GM20431 (cell line): ENCODE measurements around the gene ENTPD2.

ENCODE experiments used
- in situ Hi-C: fragments of 300-500 bp; cut with MseI, MboI; formaldehyde crosslinking; loops from one replicate; pipeline ENCODE4 v1.15.0; 2020; ENCODE audit warnings: low sequenced_read_pairs; ENCODE audit not compliant: unreplicated experiment

Gene ENTPD2

DNA sequence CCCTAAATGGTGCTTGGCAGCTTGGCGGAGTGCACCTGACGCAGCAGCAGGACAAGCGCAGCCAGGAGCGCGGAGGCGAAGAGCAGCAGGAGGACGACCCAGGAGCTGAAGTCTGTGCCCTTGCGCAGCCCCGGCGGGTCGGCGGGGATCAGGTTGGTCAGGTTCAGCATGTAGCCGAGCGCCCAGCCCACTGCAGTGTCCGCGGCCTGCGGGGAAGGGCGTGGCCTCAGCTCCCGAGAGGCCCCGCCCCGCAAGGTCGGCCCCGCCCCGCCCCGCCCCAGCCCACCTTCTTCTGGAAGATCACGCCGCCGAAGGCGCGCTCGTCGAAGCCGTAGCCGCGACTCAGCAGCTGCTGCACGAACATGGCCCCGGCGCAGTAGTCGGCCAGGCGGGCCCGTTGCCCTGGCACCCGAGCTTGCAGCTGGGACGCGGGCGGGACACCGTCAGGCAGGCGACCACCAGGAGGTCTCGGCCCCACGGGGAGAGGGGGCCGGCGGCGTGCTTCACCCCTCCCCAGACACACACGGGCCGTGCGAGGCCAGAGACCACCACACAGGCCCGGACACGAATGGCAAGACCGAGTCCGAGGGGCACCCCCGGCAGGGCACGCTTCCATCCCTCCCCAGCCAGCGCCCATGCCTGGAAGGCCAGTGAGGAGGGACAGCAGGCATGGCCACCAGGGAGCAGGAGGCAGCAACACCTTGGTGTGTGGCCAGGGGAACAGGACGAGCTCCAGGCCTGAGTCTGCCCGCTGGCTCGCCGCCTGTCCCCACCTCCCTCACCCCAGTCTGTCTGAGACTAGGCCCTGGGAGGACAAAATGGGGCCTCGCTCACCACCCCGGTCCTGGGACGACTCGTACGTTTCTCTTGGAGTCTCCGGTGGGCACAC lies 5.0 kb downstream of the ENTPD2 start:
- in situ Hi-C loops, result no loop called here

DNA sequence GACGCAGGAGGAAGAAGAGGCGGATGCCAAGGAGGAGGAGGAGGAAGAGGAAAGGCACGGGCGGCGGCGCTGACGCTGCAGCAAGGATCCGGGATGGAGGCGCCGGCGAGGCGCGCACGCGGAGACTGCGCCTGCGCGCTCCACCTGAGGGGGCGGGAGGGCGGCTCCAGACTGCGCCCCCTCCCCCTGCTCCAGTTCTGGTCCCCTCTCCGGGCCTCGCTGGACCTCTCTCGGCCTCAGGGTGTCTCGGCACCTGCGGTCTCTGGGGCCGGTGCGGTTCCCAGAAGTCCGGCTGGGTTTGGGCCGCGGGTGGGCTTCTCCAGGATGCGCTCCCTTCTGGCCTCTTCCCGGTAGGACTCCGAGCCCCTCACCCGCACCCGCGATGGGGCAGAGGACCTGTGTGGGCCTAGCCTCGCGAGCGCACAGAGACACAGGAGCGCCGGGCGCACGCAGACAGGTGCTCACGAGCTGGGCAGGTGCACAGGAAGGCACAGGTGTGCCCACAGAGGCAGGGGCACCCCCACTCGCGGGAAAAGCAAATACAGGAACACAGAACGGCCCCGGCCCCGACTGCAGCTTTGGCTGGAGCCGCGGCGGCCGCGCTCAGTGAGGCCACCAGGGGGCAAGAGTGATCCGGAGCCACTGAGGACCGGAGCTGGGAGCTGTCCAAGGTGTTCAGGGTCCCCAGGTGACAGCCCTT lies 7.6 kb downstream of the ENTPD2 start, which contains the start of gene NPDC1:
Gene NPDC1, minus strand, starts transcription at position 90 of the 700 bp plus-strand sequence. CDS start 188 bp downstream, outside the sequence.
- in situ Hi-C loops, result no loop called here

DNA sequence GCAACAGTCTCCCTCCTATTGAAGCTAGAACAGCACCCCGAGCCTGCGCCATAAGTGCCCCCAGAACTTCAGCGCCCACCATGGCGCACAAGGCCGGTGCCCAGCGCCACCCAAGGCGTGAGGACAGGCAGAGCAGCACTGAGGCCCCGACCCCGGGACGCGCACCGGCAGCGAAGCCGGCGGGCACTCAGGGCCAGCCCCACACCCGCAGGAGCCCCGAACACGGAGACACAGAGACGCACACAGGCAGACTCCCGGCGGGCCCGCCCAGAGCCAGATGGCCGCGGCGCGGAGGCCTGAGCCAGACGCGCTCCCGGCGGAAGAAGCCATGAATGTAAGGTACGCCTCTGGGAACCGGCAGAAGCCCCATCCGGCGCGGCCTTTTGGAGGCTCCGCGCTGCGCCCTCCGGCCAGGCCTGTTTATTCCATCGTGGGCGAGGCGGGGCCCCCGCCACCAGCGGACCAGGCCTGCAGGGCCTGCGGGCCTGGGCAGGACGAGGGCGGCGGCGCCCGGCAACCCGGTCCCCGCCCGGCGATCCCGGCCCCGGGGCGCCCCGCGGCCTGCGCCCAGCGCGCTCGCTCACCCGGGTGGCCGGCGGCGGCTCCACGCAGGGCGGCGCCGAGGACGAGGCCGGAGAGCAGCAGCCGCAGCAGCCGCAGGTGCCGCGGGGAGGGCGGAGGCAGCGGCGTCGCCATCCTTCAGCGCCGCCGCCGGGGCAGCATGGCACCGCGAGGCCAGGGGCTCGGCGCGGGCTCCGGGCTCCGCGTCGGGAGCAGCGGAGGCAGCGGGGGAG lies 8.4 kb downstream of the ENTPD2 start:
- in situ Hi-C loops, result no loop called here

DNA sequence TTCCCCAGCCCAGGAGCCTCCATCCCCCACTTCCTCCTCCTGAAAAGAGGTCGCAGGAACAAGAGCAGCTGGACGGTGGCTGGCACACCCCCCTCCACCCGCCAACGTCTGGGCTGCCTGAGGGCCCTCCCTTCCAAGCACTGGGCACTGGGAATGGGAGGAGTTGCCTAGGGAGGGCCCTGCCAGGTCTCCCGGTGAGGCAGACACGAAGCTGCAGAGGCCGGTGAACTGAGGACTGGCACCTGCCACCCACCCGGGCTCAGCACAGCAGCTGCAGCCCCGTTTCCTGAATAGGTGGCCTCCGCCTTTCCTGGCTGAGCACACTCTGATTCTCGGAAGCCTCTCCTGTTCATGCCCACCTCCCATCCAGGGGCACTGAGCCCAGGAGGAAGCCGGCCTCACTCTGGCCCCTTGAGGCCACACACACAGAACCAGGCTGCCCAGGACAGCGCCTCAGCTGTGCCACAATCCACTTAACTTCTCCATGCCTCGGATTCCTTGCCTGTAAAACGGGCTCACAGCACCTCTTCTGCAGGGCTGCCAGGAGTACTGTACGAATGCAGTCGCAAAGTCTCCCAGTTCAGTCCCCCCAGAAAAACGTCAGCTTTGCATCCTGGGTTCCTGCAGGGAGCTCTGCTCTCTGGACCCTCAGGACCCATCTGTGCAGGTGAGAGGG lies 9.2 kb downstream of the ENTPD2 start:
- in situ Hi-C loops, result no loop called here

DNA sequence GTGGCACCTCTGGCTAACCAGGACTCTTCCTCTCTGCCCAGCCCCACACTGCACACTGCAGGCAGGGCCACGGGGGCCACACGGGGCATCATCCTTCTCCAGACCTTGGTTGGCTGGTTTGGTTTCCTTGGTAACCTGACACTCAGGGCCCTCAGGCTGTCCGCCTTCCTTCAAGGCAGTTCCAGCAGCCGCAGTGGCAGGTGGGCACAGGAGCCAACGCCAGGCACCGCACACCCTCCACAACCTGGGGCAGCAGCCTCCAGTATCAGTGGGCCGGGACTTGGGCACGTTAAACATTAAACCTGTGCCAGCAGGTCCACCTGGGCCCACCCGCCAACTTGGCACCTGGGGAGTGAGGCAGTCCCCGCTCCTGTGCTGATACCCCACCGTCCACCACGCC lies 9.8 kb downstream of the ENTPD2 start:
- in situ Hi-C loops, result no loop called here

DNA sequence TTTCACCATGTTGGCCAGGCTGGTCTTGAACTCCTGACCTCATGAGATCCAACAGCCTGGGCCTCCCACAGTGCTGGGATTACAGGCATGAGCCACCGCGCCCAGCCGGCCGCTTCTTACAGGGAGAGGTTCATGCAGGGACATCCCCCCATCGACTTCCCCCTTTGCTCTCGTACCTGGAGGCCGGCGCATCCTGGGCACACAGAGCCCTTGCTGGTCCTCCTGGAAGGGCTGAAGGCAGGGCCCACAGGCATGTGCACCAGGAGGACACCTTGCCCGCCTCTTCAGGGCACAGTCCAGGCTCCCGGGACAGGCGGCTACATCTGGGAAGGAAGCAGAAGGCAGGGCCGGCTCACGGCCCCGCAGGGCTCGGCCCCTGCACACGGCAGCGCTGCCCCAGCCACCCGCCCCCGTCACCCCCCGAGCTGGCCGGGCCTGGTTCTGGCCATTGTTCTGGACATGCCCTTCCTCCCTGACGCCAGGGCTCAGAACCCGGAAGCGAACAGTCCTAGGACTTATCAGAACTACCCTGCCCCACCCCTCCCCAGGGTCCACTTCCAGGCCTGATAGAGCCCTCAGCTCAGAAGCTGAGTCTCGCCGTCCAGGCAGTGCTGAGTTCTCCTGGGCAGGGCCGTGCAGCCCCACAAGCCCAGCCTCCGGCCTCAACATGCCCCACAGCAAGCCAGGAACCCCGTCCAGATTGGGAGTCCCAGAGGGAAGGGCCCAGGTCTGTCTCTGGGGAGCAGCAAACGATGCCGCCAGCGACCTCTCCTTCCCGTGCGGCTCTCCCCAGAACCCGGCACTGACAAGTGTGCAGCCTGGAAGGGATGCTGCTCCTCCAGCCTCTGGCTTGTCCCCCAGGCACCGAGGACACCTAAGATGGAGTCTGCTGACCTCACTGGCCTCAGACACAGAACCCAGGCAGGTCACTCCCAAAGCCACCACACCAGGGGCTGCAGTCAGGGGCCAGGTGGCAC lies 10.8 kb downstream of the ENTPD2 start:
- in situ Hi-C loops, result no loop called here

DNA sequence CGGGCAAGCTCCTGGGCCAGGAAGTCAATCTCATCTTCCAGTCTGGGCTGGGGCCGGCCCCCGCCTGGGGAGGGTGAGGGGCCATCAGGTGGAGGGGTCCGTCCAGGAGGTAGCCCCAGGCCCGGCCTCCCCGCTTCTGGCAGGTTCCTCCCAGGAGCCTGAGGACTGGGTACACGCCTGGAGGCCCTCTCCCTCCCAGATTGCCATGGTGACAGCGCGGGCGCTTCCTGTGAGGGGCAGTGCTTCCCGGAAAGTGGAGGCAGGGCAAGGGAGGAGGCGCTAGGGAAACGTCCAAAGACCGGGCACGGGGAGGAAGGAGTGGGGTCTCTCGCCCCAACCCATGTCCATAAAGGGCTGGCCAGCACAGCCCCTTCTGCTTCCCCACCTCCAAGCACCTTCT lies 12.7 kb downstream of the ENTPD2 start:
- in situ Hi-C loops, result no loop called here

DNA sequence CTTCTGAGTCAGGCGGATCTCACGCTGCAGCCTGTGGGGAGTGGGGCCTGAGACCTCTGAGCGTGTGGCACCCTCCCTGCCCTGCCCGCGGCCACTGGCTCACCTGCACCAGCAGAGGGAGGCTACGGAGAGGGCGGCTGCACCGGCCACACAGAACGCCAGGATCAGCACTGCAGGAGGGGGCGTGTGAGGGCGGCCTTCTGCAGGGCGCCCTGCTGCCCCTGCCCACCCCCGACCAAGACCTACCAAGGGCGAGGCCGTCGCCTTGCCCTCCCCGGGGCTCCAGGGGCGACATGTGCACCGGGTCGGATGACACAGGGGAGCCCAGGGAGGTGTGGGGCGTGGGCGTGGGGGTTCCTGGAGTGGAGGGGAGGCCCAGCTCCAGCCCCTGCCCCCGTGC lies 13.3 kb downstream of the ENTPD2 start:
- in situ Hi-C loops, result no loop called here

DNA sequence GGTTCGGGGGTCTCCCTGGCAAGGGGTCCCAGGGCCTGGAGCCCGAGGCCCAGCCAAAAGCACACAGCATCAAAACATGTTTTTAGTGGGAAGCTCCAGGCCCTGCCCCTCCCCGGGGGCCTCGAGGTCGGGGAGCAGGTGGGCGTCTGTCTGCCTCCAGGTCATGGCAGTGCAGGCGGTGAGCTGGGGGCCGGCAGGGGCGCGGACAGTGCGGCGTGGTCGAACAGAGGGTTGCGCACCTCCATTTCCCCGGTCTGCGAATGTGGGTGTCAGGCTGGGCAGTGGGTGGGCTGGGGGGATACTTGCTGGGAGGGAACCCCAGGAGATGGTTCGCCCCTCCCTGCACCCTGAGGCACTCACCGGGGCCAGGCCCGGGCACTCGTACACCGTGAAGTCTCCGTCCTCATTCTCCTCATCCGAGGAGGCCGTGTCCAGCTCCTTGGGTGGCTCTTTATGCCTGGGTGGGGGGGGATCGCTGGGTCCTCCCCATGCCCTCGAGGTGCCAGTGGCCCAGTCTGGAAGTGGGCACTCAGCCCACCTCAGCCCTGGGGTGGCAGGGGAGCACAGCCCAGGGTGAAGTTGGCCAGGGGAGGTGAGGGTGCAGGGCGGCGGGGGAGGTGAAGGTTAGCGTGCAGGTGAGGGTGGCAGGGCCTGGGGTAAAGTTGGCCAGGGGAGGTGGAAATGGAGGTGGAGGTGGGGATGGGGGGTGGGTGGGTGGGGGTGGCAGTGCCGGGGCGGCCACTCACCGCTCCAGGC lies 14.1 kb downstream of the ENTPD2 start:
- in situ Hi-C loops, result loop anchor here (10.0 kb wide), 1 partner anchor 255 kb away; no protein-coding TSS in a partner anchor

DNA sequence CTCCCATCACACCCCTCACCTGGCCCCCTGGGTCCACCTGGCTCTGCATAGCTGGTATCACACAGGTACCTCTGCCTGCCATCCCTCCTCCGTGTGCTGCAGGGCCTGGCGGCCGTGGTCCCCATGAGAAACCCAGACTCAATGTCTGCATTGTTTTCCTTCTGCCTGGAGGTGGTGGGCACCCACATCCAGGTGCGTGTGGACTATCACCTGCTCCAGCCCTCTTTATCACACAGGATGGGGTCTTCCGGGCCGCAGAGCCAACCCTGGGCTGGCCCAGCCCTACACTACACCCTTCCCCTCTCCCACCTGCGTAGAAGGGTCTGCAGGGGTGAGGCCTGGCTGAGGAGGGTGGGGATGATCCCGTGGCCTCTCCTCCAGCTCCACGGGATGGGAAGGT lies 14.9 kb downstream of the ENTPD2 start:
- in situ Hi-C loops, result loop anchor here (10.0 kb wide), 1 partner anchor 254 kb away; no protein-coding TSS in a partner anchor

DNA sequence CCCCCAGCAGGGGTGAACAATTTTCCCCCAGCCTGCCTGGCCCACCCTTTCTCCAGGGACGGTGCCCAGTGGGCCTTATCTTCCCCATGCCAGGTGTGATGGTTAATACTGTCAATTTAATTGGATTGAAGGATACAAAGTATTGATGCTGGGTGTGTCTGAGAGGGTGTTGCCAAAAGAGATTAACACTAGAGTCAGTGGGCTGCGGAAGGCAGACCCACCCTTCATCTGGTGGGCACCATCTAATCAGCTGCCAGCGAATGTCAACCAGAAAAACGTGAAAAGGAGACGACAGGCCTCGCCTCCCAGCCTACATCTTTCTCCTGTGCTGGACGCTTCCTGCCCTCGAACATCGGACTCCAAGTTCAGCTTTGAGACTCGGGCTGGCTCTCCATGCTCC lies 16.4 kb downstream of the ENTPD2 start:
- in situ Hi-C loops, result loop anchor here (10.0 kb wide), 1 partner anchor 253 kb away; no protein-coding TSS in a partner anchor

DNA sequence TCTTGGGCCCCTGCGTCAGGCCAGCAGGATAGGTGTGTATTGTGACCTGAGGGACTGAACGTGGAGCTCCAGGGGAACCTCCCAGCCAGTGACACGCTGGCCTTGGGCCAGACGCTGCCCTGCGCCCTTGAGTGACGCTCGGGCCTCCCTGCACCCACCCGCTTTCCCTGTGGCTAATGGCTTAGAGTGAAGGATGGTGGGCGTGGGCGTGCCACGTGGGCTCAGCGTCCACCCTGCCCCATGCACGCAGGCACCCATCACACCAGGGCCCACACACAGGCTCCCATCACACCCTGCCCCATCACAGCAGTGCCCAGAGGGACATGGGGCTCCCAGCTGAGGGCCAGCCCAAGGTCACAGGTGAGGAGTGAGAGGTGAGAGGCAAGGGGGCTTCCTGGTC lies 16.8 kb downstream of the ENTPD2 start:
- in situ Hi-C loops, result loop anchor here (10.0 kb wide), 1 partner anchor 252 kb away; no protein-coding TSS in a partner anchor

DNA sequence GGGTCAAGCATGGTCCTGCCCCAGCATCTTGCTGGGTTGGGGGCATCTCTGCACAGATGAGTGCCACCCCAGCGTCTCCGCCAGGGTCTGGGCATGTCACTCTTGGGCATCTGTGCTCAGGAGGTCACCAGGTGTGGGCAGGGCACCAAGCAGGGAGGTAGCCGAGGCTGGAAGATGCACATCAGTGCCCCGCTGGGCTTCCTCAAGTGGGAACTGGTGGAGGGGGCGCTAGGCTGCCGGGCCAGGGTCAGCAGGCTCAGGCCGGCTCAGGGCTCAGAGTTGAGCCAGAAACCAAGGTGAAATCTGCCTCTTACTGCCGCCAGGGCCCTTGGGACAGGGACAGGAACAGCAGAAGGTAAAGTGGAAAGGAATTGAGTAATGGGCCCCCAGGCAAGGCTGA lies 17.9 kb downstream of the ENTPD2 start:
- in situ Hi-C loops, result loop anchor here (10.0 kb wide), 1 partner anchor 251 kb away; no protein-coding TSS in a partner anchor

DNA sequence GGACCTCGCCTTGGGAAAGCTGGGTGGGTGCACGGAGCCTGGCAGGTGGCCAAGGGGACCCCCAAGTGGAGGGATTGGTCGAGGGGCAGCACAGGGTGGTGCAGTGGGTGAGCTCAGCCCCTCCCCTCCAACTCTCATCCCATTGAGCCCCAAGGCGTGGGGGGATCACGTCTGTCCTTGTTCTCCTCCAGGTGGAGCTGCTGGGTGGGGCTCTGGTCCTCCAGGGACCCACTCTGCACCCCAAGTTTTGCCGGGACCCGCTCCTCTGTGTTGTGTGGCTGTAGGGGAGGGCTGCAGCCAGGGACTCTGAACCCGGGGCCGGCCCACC lies 18.4 kb downstream of the ENTPD2 start:
- in situ Hi-C loops, result loop anchor here (10.0 kb wide), 1 partner anchor 251 kb away; no protein-coding TSS in a partner anchor

DNA sequence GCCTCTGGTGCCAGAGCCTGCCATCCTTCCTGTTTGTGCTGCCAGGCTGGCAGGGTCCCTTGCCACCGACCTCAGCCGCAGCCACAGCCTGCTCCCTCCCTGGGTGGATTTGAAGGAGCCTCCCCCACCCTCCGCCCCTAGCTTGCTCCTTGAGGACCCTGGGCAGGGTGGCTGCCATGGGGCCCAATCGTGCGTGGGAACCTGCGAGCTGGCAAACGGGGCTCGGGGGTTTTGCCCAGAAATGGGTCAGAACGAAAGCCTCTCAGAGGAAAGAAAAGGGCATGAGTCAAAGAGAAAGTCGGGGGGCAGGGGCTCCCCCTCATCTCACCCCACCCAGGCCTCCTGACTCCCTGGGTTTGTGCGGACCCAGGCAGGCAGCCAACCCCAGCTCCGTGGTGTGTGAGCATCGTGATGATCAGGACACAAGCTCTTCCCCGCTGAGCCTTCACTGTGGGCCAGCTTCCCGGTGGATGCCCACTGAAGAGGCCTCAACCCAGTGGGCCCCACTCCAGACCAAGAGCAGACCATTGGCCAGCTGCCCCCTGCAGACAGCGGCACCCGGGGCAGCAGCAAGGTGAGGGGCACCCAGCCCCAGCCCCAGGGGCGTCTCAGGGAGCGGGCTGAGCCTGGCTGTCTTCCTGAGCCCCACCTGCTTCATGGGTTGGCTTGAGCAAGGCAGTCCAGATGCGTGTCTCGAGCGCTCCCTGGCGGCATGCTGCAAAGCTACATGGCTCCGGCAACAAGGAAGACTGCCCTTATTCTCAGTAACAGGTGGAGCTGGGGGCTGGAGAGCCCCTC lies 19.0 kb downstream of the ENTPD2 start:
- in situ Hi-C loops, result loop anchor here (10.0 kb wide), 1 partner anchor 250 kb away; no protein-coding TSS in a partner anchor

DNA sequence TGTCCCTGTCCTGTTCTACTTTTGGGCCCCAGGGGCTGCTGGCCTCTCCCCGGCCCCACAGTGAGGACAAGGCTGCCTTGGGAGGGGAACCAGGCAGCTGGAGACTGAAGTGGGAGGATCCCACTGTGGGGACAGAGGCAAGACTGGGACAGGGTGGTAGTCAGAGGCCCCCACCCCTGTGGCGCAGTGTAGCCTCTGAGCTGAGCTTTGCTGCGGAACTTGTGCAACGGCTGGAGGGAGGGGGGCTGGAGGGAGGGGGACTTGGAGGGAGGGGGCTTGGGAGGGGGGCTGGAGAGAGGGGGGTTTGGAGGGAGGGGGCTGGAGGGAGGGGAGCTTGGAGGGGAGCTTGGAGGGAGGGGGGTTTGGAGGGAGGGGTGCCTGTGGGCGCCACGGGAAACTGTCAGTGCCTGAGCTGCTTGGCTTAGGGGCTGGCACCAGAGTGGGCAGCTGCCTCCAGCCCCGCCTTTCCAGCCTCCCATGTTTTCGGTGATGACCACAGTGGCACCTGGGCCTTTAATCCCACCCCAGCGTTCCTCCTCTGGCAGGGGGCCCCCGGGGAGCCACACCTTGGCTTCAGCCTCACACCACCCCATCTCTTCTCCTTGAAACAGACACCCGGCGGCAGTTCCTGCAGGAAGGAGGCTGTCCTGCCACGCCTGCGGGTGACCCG lies 19.7 kb downstream of the ENTPD2 start:
- in situ Hi-C loops, result loop anchor here (10.0 kb wide), 1 partner anchor 249 kb away; no protein-coding TSS in a partner anchor
